Retinal pigment epithelial cell (primary cell): Measurements from ENCODE around the gene UBIAD1.
A peak's percentile ranks its signal among the peaks of the same experiment; 100 is the strongest.

Source experiments
- DNase-seq: peaks from one replicate; pipeline ENCODE4 v3.0.0-alpha.2; 2010; ENCODE audit warnings: low read depth
- H3K4me3 ChIP-seq: 2 replicates; pipeline ENCODE4 v1.5.1; 2011; ENCODE audit warnings: mild to moderate bottlenecking, low read length, control low read depth, moderate library complexity
- TF ChIP-seq, protein P1 (sequence below): conservative IDR thresholded peaks from 2 replicates; pipeline ENCODE4 v1.5.1; 2011; ENCODE audit warnings: low read depth, low read length, control low read depth, inconsistent platforms

Gene UBIAD1, protein sequence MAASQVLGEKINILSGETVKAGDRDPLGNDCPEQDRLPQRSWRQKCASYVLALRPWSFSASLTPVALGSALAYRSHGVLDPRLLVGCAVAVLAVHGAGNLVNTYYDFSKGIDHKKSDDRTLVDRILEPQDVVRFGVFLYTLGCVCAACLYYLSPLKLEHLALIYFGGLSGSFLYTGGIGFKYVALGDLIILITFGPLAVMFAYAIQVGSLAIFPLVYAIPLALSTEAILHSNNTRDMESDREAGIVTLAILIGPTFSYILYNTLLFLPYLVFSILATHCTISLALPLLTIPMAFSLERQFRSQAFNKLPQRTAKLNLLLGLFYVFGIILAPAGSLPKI

DNA sequence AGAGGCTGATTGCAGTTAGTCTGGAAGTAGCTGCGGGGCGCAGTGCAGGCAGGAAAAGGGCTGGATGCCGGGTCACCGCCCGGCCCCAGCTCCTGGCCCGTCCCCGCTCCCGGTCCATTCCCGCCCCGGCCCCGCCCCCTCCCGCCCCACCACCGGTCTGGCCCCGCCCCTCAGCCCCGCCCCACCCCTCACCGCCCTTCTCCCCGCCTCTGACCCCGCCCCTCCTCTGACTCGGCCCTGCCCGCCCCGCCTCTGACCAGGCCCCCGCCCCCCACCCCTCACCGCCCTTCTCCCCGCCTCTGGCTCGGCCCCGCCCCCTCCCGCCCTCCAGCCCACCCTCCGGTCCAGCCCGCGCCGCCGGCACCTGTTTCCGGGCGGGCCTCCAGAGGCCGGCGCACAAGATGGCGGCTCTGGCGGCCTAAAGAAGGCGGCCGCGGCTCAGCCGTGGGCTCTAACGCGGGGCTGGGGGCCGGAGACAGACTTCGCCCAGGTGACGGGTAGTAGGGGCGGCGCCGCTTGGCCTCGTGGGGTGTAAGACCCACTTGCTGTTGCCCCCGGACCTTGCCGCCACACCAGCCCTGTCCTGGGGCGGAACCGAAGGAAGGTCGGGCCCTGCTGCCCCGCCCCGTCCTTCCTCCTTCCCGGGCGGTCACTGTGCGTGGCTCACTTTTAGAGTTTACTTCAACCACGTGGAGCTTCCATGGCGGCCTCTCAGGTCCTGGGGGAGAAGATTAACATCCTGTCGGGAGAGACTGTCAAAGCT, at the start of gene UBIAD1:
Gene UBIAD1 (plus strand): TSS at position 367 of the 763 bp plus-strand sequence. CDS start 334 bp downstream, at position 701.
- DNase-seq = peak; percentile 41
- H3K4me3 ChIP-seq = peak within 1 kb of the TSS; percentile 87
- TF ChIP-seq, protein P1, sequence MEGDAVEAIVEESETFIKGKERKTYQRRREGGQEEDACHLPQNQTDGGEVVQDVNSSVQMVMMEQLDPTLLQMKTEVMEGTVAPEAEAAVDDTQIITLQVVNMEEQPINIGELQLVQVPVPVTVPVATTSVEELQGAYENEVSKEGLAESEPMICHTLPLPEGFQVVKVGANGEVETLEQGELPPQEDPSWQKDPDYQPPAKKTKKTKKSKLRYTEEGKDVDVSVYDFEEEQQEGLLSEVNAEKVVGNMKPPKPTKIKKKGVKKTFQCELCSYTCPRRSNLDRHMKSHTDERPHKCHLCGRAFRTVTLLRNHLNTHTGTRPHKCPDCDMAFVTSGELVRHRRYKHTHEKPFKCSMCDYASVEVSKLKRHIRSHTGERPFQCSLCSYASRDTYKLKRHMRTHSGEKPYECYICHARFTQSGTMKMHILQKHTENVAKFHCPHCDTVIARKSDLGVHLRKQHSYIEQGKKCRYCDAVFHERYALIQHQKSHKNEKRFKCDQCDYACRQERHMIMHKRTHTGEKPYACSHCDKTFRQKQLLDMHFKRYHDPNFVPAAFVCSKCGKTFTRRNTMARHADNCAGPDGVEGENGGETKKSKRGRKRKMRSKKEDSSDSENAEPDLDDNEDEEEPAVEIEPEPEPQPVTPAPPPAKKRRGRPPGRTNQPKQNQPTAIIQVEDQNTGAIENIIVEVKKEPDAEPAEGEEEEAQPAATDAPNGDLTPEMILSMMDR = peak; percentile 33

DNA sequence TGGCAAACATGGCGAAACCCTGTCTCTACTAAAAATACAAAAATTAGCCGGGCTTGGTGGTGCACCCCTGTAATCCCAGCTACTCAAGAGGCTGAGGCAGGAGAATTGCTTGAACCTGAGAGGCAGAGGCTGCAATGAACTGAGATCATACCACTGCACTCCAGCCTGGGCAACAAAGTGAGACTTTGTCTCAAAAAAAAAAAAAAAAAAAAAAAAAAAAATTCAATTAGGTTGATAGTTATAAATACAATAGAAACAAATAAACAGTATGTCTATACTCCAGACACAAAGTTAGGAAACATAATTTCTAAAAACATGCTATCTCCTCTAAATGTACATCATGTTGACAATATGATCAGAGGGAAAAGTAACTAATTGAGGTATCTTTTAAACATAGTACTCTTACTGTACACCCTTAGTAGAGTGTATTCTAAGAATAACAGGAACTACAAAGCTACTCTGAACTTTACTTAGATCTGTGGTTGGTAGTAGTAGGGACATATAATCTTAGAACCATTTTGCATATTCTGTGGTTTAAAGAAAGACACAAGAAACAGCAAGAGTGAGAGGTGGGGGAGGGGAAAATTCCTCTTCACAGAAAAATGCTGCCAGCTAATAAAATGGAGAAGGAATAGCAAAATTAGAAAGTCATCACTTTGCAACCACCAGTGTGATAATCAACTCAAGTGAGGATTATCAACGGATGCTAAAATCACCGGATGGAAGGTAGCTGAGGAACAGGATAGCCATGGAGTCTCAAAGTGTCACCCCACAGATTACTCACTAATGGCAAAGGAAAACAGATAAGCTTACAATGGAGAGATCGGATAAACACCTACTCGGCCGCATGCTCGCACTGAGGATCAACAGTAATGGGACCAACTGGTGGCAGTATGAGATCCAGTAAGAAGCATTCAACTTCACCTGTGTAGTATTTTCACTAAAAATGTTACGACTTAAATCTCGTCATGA, 45.6 kb upstream of the UBIAD1 start:
- H3K4me3 ChIP-seq = no peak overlapping the region
- no peak for DNase-seq
- TF ChIP-seq, protein P1 = no peak

DNA sequence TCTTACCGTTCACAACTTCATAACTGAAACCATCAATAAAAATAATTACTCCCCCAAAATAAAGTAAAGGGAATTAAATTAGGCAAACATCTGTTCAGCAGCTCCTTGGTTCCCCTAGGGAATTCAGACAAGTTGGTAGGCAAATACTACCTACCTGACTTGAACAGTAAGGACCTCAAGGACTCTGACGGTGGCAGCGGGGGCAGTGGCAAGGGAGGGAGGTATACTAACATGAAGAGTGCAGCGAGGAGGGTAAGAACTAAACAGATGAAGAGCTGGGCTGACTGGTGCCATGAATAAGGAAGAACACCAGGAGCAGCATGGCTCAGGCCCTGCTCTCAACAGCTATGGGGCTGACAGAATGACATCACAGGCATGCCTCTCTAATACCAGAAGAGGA, 43.8 kb upstream of the UBIAD1 start:
- TF ChIP-seq, protein P1 = no peak
- H3K4me3 ChIP-seq = no peak overlapping the region
- no peak for DNase-seq

DNA sequence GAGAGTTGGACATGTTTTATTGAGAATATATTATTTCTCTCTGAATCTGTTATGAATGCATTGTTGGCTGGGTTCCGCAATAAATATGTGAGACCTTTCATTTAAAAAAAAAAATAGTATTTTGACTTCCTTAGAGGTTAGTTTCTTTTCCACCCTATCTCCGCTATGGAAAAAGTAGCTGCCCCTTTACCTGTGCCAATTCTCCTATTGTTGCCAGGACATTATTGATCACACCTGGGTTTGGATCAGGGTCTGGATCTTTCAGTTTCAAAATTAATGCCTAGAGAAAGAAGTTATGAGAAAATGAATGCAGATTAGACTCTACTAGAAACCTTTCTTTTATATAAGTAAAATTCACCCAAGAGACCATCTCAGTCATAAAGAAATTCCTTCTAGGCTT, 39.8 kb upstream of the UBIAD1 start:
- TF ChIP-seq, protein P1 = no peak
- no peak for DNase-seq
- no peak overlapping the region for H3K4me3 ChIP-seq

DNA sequence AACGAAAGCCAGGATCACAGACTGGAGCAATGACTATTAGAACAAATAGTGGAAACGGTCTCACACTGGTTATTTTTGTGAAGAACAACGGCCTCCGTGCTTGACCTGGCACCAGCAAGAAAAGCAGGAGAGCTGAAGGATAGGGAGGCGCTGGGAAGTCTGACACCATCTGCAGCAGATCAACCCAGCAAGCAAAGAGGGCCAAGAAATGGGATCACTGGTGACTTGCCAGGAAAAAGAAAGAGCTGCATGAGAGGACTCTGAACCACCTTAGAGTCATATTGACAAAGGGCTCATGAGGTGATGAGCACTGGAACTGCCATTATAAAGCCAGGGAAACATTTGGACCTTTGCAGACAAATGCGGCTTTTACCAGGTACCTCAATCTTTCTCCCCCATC, 35.6 kb upstream of the UBIAD1 start:
- DNase-seq = no peak
- no peak overlapping the region for H3K4me3 ChIP-seq
- TF ChIP-seq, protein P1 = no peak

DNA sequence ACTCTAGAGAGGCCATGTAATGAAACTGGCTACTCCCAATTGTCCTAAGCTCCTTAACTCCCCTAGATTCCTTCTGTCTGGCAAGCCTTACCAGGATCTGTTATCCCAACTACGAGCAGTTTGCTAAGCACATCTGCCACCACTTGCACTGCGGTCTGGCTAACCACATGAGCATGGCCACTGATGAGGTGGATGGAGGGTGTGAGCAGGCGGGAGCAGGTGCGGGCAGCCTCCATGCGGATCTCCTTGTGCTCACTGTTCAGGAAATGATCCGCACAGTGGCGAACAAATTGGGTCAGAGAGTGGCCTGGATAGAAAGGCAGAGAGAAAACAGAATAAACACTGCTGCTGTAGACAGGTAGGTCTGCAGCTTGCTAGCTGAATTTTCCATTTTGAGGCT, 34.7 kb upstream of the UBIAD1 start:
- TF ChIP-seq, protein P1 = no peak
- DNase-seq = no peak
- H3K4me3 ChIP-seq = no peak overlapping the region
